Right lobe of liver (tissue), 4 donors: ENCODE data around the gene TNFSF4.

Experiments used
- CTCF ChIP-seq, 4 donors: fragments of 200-600 bp in 3 of 4; fragments of 450-650 bp in 1 of 4; IDR thresholded peaks; one replicate each; pipeline versions ENCODE4 v1.5.1 to v1.8.0; 2016 to 2022; ENCODE audit warnings: antibody characterized with exemption in 4 of 4, mild to moderate bottlenecking in 2 of 4
- POLR2A ChIP-seq: fragments of 450-650 bp; IDR thresholded peaks from one replicate; pipeline ENCODE4 v1.6.1; 2017; ENCODE audit warnings: antibody characterized with exemption, mild to moderate bottlenecking
- donor health status: DM: no; HTN: no; CAD: no.
- donor health status: DM: no; HTN: no; CAD: no.
- donor health status: DM: no; HTN: yes; CAD: no.

DNA sequence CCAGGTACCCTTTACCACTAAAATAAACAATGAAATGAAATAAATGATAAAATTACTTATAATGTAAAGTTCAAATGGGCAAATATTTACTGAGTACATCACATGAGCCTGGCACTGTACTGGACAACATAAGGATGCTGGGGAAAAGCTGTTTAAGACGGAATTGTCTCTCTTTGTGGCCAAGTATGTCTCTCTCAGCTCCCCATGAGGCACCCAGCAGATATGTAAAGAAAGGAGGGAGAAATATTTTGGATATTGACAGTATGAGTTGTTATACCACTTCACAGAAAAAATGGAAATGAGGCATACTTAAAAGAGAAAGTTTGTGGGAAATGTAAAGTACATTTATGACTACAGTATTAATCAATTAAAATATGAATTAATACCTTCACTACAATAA, 1.0 kb upstream of the TNFSF4 start:
- TF ChIP-seq CTCF (IDR thresholded peaks at IDR 0.05): no peak
- TF ChIP-seq POLR2A: no peak
